ENCODE data around the gene ENO2.

The ENO2 gene

DNA sequence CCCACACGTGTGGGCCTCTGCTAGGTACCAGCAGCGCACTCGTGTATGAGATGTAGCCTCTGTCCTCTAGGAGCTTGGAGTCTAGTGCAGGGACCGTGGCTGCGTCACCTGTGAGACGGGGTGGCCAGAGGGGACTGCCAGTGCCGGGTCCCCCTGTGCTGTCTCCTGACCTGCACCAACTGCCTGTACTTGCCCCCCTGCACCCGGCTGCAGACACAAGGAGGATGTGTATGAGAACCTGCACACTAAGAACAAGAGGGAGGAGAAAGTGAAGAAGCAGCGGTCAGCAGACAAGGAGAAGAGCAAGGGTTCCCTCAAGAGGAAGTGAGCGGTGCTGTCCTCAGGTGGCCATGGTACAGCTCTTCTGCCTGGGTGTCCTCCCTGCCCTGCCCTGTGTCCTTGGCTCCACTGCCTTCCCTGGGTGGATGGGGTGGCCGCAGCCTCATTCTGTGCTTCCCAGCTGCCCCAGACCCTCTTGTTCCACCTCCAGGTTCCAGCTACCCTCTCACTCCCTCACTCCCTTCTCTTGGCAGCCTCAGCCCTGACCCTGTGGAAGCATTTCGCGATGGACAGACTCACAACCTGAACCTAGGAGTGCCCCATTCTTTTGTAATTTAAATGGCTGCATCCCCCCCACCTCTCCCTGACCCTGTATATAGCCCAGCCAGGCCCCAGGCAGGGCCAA lies 46.4 kb downstream of the ENO2 start:
- ATAC-seq (peak; percentile 2), DNase-seq (peak; percentile 37)

DNA sequence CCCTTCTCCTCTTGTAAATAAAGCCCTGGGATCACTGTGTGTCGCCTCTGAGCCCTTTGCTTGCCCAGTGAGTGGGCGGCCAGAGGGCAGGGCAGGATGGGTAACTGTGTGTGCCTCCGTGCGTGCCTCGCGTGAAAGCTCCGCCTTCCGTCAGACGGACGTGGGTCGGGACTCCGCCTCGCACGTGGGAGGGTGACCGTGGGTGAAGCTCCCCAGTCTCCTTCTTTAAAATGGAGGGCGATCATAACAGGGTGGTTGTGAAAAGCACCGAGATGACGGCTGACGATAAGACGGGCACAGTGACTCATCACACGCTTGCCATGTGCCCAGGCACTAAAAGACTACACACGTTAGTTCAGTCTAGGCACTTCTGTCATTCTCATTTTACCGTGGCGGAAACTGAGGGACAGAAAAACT lies 46.9 kb downstream of the ENO2 start:
- peak; percentile 94 for DNase-seq
- peak; percentile 71 for ATAC-seq

DNA sequence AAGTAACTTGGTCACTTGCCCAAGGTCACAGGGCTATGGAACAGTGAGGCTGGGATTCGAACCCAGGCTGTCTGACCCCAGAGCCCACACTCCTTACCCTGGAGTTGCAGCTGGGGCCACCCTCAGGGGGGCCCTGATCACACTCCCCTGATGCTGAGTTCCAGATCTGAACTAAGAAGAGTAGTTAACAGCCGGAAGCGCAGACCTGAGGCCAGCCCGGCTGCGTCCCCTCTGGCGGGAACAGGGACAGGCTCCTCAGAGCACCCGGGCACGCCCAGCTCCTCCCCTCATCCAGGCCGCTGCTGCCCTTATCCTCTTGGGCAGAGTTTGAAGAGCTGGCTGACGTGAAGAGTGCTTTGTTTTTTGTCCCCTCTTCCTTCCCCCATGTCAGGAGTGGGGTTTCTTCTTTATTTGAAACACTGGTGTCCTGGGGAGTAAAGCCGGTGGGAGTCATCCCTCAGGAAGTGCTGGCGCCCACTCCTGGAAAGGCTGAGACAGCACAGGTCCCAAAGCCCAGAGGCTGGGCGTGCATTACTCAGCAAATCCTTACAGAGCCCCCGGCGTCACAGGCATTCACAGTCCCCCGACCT lies 47.4 kb downstream of the ENO2 start:
- DNase-seq = peak; percentile 72
- ATAC-seq = peak; percentile 38

DNA sequence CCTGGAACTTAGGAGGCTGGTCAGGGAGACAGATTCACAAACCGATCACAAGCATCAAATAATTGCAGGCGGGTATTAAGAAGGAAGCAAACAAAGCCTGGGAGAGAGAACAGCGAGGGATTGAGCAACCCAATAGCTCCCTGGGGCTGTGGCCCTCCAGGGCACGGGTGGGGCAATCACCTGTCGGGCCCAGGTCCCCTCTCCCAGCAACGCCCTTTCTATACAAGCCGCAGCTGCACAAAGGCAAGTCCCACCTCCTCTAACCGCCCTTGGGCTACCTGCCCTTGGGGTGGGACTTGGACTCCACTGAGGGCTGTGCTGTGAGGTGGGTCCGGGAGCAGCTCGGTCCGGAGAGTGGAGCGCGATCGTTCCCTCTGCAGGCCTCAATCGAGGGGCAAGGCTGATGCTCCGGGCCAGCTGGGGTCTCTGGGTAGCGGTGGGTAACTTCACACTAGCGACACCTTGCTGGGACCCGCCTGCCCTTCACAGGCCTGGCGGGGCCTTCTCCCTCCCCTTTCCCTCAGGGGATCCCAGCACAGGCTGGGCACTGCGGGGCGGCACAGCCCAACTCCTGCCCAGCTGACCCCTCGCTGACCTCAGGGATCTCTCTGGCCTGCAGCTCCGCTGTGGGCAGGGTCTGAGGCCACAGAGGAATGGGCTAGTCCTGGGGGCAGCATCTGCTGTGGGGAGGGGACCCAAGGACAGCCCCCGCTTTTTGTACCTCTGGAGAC lies 48.1 kb downstream of the ENO2 start:
- no peak for DNase-seq
- no peak for ATAC-seq

DNA sequence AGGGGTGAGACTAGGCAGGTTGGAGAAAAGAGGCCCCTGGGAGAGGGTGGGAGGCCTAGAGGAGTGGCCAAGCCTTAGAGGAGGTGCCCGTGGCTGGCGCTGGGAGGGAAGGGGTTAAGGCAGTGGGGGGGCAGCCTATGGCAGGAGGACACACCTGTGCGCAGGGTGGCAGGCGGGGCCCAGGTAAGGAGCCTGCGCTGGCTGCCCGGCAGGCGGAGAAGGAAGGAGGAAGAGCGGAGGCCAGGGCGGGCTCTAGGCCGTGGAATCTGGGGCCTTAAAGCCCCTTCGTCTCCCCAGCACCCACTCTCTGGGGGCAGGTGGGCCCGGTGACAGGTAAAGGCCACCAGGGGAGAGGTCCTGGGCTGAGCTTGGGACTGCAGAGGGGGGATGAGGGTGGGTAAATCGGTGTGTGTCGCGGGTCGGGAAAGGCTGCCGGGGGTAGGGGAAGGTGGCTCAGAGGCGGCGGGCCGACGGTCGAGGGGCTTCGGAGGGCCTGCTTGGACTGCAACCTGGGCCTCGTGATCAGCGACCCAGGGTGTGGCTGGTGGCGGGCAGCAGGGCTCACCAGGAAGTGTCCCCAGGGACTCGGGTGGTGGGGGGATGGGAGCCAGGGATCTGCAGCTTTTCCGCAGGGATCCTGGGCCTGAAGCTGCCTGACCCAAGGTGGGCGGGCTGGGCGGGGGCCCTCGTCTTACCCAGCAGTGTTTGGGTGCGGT lies 48.8 kb downstream of the ENO2 start:
- no peak for ATAC-seq

DNA sequence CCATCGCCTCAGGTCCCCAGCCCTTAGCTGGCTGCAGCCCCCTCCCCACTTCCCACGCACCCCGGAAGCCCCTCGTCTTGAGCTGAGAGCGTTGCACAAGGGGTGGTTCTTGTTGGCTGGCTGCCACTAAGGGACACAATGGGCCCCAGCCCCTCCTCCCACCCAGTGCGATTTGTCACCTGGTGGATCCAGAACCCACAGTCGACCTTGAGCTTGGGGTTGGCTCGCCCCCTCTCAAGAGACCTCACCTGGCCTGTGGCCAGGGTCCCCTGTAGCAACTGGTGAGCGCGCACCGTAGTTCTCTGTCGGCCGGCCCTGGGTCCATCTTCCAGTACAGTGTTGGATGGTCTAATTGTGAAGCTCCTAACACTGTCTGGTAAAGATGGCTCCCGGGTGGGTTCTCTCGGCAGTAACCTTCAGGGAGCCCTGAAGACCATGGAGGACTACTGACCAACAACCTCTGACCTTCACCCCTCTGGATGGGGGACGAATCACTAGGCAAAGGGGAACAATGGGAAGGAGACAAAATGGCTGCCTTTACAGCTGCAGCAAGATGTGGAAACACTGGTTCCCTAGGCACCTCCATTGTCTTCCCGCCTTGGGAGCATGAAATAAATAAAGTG lies 49.5 kb downstream of the ENO2 start:
- ATAC-seq = no peak
- no peak for DNase-seq

More for the DNA sequence above, 48.8 kb downstream of the ENO2 start:
- DNase-seq = peak; percentile 15

DNA sequence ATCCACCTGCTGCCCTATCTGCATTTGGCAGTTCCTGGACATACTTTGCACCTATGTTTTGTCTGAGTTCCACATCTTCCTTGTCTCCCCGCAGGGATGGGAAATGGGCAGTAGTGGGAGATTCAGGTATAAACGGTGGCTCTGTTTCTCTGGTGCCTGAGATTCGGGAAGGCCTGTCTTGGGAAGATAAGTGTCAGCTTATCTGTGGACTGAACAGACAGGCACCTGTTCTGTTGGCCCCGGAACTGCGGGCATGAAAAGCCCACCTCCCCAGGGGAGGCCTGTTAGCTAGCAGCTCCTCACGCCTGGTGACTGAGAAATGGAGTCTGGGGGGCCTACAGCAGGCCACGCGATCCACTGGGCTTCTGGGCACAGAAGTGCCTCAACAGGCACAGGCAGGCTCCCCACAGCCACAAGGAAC lies 50.2 kb downstream of the ENO2 start:
- DNase-seq = no peak
- no peak for ATAC-seq

DNA sequence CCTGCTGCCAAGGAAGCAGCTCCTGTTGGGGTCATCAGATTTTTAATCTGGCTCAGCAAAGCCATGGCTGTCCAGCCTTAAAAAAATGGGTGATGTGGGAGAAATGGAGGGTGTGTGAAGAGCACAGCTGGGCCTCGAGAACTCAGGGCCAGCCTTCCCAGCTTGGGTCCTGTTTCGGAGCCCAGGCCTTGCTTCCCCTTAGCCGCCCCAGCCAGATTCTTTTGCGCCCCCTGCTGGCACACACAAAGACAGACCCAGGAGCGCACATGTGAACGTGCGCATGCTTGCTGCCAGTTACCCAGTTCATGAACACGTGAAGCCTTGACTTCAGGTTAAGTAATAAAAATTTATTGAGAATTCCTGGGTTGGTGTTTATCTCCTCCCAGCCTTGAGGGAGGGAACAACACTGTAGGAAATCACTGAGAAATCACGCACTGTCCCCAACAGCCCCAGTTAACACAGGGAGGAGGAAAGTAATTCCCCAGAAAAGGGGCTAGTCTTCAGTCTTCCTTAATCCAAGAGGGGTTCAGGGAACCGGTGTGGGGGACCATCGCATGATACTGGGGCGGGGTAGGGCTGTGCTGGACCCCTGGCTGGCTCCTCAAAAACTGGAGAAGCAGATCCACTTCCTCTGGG lies 50.8 kb downstream of the ENO2 start:
- ATAC-seq = peak; percentile 37
- DNase-seq = peak; percentile 94

DNA sequence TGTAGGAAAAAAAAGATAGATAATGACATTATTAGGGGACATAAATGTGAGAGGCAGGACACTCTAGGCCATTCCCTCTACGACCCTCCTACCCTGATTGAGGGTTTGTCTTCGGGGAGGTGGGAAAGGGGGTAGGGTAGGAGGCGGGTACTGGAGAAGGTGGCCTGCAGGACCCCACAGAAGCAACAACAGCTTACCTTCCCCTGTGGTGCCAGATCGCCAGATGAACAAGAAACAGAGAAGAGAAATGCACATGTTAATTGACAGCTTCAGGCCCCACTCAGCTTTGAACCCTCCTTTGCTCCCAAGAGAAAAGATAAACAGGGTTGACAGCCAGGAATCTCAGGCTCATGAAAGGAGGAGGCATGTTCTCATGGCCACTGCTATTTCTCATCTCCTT lies 51.3 kb downstream of the ENO2 start:
- no peak for ATAC-seq
- no peak for DNase-seq

DNA sequence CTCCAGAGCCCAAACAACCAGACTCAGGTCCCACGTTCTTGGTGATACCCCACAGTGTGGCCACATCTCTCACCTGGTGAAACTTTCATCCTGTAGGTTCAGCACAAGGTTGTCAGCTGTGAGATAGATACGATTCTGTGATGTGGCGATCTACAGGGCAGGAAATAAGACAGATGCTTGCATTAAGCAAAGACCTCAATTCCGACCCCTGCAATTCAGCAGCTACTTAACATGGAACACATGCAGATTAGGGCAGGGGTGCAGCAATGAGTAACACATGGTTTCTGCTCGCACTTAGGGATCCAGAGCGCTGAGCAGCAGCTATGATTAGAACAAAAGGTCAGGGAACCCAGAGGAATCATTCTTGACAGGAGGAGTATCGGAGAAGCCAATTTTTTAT lies 52.0 kb downstream of the ENO2 start:
- no peak for DNase-seq
- no peak for ATAC-seq

DNA sequence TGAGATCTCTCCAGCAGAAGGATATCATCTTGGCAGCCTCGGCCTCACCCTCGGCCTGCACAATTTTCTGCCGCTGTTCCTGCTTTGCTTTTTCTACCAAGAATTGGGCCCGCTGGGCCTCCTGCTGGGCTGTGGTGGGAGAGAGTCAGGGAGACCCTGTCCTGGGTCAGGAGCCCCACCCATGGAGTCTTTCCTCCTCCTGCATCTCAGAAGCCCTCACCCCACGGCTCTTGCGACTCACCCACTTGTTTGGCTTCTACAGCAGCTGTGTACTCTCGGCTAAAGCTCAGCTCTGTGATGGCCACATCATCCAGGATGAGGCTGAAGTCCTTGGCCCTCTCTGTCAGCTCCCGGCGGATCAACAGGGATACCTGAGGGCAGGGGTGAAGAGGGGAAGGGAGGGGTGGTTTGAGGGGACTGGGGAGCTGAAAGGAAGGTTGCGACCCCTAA lies 53.3 kb downstream of the ENO2 start:
- no peak for DNase-seq
- no peak for ATAC-seq

DNA sequence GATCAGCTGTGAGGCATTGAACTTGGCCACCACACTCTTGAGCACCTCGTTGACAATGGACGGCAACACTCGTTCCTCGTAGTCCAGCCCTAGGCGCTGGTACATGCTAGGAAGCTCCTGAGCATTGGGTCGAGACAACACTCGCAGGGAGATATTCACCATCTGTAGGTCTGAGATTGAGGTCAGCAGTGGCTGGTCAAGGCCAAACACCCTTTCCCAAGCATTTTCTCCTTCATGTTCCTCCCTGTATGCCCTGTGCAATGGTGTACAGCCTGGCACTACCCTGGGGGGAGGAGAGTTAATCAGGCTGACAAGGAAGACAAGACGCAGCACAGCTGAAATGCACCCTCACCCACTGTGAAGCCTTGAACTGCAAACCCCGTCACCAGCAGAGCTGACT lies 54.0 kb downstream of the ENO2 start:
- DNase-seq (no peak), ATAC-seq (no peak)

DNA sequence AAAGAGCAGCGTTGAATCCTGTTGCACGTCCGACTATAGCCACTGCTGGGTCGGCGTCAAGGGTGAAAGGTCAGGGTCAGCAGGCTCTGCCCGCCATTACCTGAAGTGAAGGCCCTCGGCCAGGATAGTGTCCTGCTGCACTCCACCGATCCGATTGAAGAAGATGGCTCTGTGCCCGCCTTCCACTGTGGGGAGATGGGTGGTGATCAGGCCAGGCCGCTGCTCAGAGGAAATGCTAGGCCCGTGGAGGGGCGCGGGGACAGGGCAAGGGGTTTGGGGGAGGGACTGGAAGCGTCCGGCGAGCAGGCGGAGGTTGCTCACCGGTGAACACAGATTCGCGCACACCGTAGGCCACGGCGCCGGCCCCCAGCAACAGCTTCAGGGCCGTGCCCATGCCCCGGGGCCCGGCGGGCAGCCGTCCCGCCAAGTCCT lies 55.7 kb downstream of the ENO2 start:
- DNase-seq (peak; percentile 35), ATAC-seq (no peak)
